Mucosa of descending colon (tissue), 3 donors: Measurements from ENCODE around the gene KCNH6. TPM values are rescaled to one million over a fixed set of nuclear protein-coding genes. Genes with fewer than 3 reads are reported as not detected.

ENCODE experiments used
- ATAC-seq: fragments of 200-7000 bp; cut with Tn5 transposase; one replicate; pipeline ENCODE4 v1.9.1; 2020; ENCODE audit warnings: mild to moderate bottlenecking, moderate library complexity
- DNase-seq, 3 donors: peaks; one replicate each; pipeline ENCODE4 v3.0.0-alpha.2; 2020
- H3K36me3 ChIP-seq: fragments of 200-600 bp; one replicate; pipeline ENCODE4 v1.8.0; 2021; ENCODE audit warnings: low read depth, mild to moderate bottlenecking
- H3K4me1 ChIP-seq: fragments of 200-600 bp; one replicate; pipeline ENCODE4 v1.8.0; 2021; ENCODE audit warnings: low read depth, mild to moderate bottlenecking
- H3K4me3 ChIP-seq: fragments of 200-600 bp; one replicate; pipeline ENCODE4 v1.8.0; 2021; ENCODE audit warnings: mild to moderate bottlenecking
- H3K9me3 ChIP-seq: fragments of 200-600 bp; one replicate; pipeline ENCODE4 v1.8.0; 2021; ENCODE audit warnings: mild to moderate bottlenecking
- intact Hi-C, 2 donors: fragments of 100-400 bp; cut with DNase I in 1 of 2; cut with micrococcal nuclease in 1 of 2; formaldehyde crosslinking; loops; one replicate each; pipeline versions ENCODE4 v1.11.0 to v1.11.1; 2022; cut with DNase I, micrococcal nuclease
- total RNA-seq, 3 donors: library from RNA; stranded (reverse); fragmentation: NEBNext Ultra II Directional in 2 of 3; extraction: Animal tissue kit (Norgen Biotek cat#: 25700) in 2 of 3; gene quantifications; one replicate each; pipeline versions ENCODE4 v1.2.1 to v1.2.4, GENCODE V29; 2021 to 2023
- TF ChIP-seq, protein P1 (sequence below): fragments of 200-600 bp; IDR thresholded peaks from one replicate; pipeline ENCODE4 v1.8.0; 2022; ENCODE audit warnings: antibody characterized with exemption, mild to moderate bottlenecking
- donor health status: DM: no; HTN: no; CAD: no; lungs with moderate emphysema.
- donor health status: DM: no; HTN: no; CAD: no.
- donor health status: DM: no; HTN: yes; CAD: no.

Gene KCNH6
- total RNA-seq, 3 donors from 2014 or later = 0.58 to 0.64 TPM; not detected in 1

DNA sequence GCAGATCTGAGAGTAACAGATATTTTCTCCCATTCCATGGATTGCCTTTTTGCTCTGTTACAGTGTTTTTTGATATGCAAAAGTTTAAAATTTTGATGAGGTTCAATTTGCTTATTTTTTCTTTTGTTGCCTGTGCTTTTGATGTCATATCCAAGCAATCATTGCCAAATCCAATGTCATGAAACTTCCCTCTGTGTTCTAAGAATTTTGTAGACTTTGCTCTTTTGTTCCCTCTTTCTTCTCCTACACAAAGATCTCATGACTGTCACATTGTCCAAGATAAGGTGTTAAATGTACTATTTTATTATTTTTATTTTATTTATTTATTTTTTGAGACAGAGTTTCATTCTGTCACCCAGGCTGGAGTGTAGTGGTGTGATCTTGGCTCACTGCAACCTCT, 18.9 kb upstream of the KCNH6 start:
- Histone ChIP-seq H3K9me3 (no peaks in the 10 kb centered on the region), H3K4me1 (peaks cover 10% of the 10 kb centered on the region), H3K4me3 (no peak overlapping the region), H3K36me3 (no peaks in the 10 kb centered on the region)
- DNase-seq (no peak), ATAC-seq (no peak)
- intact Hi-C loops = no loop called here
- TF ChIP-seq, protein P1, sequence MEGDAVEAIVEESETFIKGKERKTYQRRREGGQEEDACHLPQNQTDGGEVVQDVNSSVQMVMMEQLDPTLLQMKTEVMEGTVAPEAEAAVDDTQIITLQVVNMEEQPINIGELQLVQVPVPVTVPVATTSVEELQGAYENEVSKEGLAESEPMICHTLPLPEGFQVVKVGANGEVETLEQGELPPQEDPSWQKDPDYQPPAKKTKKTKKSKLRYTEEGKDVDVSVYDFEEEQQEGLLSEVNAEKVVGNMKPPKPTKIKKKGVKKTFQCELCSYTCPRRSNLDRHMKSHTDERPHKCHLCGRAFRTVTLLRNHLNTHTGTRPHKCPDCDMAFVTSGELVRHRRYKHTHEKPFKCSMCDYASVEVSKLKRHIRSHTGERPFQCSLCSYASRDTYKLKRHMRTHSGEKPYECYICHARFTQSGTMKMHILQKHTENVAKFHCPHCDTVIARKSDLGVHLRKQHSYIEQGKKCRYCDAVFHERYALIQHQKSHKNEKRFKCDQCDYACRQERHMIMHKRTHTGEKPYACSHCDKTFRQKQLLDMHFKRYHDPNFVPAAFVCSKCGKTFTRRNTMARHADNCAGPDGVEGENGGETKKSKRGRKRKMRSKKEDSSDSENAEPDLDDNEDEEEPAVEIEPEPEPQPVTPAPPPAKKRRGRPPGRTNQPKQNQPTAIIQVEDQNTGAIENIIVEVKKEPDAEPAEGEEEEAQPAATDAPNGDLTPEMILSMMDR = no peak

DNA sequence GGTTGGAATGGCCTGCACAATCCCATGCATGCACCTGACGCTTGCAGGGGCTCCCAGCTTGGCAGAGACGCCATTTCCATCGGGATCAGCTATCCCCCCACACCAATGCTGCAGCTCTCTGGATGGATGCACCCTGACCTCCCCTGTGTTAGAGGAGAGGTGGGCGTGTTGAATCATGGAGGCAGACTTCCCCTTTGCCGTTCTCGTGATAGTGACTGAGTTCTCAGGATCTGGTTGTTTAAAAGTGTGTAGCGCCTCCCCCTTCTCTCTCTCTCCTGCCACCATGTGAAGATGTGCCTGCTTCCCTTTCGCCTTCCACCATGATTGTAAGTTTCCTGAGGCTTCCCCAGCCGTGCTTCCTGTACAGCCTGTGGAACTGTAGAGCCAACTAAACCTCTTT, 17.8 kb upstream of the KCNH6 start:
- H3K4me1 ChIP-seq = peaks cover 10% of the 10 kb centered on the region
- ATAC-seq (no peak), DNase-seq (no peak)
- intact Hi-C loops = no loop called here
- TF ChIP-seq, protein P1 = no peak
- H3K4me3 ChIP-seq = no peak overlapping the region
- H3K9me3 ChIP-seq = no peaks in the 10 kb centered on the region
- no peaks in the 10 kb centered on the region for H3K36me3 ChIP-seq

- Histone ChIP-seq H3K4me3 (no peak overlapping the region), H3K4me1 (peaks cover 10% of the 10 kb centered on the region), H3K36me3 (no peaks in the 10 kb centered on the region), H3K9me3 (no peaks in the 10 kb centered on the region)
- TF ChIP-seq, protein P1 = no peak
- DNase-seq (no peak), ATAC-seq (no peak)
- intact Hi-C loops = no loop called here
Observed at GRCh38 chr17:63506627-63507026, 16.5 kb upstream of the KCNH6 start.

DNA sequence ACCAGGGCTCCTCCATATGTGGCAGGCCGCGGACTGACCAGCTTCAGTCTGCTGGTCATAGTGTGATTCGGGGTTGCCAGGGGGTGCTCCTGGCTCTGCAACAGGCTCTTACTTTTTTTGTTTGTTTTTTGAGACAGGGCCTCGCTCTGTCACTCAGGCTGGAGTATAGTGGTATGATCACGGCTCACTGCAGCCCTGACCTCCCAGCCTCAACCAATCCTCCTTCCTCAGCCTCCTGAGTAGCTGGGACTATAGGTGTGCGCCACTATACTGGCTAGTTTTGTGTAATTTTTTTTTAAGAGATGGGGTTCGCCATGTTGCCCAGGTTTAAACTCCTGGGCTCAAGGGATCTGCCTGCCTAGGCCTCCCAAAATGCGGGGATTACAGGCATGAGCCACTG, 11.8 kb upstream of the KCNH6 start:
- no peaks in the 10 kb centered on the region for H3K36me3 ChIP-seq
- no peaks in the 10 kb centered on the region for H3K9me3 ChIP-seq
- no peaks in the 10 kb centered on the region for H3K4me1 ChIP-seq
- TF ChIP-seq, protein P1 = no peak
- H3K4me3 ChIP-seq = no peak overlapping the region
- no peak for ATAC-seq
- intact Hi-C loops = no loop called here
- no peak for DNase-seq

GRCh38 chr17:63512388-63512787, 10.8 kb upstream of the KCNH6 start:
- H3K4me1 ChIP-seq = no peaks in the 10 kb centered on the region
- DNase-seq = no peak
- H3K36me3 ChIP-seq = no peaks in the 10 kb centered on the region
- intact Hi-C loops = no loop called here
- TF ChIP-seq, protein P1 = no peak
- no peak for ATAC-seq
- H3K4me3 ChIP-seq = no peak overlapping the region
- no peaks in the 10 kb centered on the region for H3K9me3 ChIP-seq
